Left renal pelvis (tissue), 4 donors: ENCODE measurements around the gene RPL35. TPM values are rescaled to one million over a fixed set of nuclear protein-coding genes. Genes with fewer than 3 reads are reported as not detected.

ENCODE experiments used
- DNase-seq, 4 donors: peaks; one replicate each; pipeline ENCODE4 v3.0.0-alpha.2; 2013; ENCODE audit warnings: low read depth in 4 of 4, low spot score in 3 of 4
- polyA plus RNA-seq, 4 donors: library from polyadenylated mRNA; unstranded; fragments of 120-200 nt; gene quantifications; one replicate each; pipeline ENCODE4 v1.2.1, GENCODE V29; 2013; ENCODE audit not compliant: insufficient read length in 4 of 4

Gene RPL35
- 1,000 to 10,000 TPM in 1 of 4 donors, 100 to 1,000 TPM in 3; 758 to 1,072 (median 879) TPM for polyA plus RNA-seq

- peak; percentile 77 to 87 (median 83) for DNase-seq
These were observed at the start of gene RPL35, which contains the start of gene ARPC5L for GRCh38 chr9:124861342-124862229. Gene RPL35 (minus strand): TSS chr9:124861957. CDS start chr9:124861912, 45 bp downstream. Gene ARPC5L (plus strand): TSS chr9:124862130. CDS start chr9:124869291, 7,161 bp downstream.

DNA sequence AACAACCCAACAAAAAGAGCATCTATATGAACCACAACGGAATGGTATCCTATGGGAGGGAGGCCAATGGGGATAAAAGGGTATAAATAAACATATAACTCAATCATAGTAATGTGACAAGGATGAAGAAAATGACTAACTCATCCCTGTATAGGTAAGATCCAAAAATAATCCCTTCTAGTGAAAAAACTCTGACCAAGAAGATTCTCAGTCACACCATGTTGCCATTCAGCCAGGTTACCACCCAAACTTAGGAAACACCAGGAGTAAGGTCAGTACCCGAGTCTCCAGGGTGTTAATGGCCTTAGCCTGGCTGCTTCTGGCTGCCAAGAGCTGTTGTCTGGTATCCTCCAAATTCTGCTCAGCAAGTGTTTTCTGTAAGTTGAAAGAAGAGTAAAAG lies 46.3 kb upstream of the RPL35 start:
- DNase-seq = no peak

DNA sequence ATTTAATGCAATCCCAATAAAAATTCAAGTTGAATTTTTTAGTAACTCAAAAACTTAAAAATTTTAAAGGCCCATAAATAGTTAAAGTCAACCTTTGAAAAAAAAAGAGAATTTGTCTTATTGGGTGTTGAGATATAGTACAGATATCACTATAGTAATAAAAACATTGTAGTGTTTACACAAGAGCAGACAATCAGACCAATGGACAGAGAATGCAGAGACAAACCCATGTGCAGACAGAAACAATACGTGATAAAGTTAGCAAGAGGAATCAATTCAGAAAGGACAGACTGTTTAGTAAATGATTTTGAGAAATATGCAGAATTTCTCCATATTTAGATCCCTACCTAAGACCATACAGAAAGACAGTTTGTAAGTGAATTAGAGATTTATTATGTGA lies 45.2 kb upstream of the RPL35 start:
- DNase-seq = no peak

DNA sequence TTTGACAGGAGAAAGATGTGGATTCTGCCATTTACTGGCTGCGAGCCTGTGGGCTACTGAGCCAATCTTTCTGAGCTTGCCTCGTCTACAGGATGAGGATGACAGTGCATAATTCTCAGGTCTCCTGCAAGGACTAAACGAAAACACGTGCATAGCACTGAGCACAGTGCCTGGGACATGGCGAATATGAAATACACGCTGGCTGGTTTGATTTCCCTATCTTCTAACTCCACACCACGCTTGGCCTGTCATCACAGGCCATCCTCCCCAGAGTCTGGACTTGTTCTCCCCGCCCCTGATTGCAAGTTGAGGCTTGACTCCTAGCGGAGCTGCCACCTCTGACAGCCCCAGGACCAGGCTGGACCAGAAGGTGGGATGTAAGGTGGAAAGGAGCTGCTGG lies 38.1 kb upstream of the RPL35 start:
- DNase-seq = no peak

DNA sequence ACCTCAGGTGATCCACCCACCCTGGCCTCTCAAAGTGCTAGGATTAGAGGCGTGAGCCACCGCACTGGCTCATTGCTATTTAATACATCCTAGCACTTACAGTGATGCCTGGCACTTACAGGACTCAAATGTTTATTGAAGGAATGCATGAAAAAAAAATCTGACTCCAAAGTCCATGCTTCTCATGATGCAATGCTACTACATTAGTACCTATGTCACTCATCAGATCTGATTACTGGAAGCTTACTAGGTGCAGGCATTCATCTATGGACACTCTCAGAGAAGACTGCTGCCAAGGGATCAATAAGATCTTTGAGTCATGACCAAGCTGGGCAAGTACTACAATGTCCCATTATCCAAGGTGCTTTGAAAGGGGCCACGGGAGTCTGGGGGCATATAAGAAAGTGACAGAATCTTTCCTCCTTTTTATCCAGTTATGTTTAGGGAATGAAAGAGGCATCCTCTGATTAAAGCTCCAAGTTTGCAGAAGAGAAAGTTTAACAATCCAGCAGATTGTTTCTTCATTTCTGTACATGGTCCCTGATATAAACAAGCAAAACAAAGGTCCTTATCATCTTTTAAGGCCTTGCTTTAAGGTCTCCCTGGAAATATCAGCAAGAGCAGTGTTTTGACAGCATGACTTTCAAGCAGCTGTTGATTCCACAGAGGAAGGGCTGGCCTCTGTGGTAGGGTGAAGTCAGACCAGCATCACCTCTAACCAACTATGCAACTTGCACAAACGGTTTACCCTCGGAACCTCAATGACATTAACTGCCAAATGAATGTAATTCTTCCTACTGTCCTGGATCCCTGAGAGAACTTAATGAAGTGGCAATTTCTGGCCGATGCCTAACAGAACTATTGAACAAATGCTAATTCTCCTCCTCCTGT lies 36.1 kb upstream of the RPL35 start:
- no peak for DNase-seq

DNA sequence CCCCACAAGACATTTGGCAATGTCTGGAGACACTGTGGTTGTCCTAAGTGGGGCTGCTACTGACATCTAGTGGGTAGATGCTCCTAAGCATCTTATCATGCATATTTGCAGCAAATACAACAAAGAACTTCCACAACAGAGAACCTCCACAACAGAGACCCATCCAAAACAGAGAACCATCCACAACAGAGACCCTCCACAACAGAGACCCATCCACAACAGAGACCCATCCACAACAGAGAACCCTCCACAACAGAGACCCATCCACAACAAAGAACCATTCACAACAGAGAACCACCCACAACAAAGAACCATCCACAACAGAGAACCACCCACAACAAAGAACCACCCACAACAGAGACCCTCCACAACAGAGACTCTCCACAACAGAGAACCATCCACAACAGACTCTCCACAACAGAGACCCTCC lies 33.0 kb upstream of the RPL35 start:
- DNase-seq = no peak

DNA sequence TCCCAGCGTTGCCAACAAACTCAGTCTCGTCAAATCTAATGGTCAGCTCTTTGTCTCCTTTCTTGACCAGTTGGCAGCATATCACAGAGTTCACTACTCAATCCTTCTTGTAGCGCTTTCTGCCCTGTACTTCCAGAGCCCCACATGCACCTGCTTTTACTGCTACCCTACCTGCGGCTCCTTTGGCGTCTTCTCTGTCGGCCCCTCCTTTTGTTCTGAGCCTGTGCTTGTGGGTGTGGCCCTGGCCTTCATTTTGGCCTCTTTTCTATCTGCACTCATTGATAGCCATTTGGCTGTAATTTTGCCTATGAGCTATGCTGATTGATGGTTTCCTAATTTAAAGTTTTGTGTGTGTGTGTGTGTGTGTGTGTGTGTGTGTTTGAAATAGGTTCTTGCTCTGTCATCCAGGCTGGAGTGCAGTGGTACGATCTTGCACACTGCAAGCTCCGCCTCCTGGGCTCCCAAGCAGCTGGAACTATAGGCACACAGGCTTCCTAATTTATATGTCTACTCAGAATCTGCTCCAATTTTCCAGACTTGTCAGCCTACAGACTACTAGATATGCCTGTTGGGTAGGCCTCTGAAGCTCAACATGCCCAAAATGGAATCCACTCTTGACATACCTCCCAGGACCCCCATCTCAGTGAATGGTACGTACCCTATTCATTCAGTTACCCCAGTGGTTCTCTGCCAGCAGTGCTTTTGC lies 32.4 kb upstream of the RPL35 start:
- DNase-seq = no peak

- DNase-seq = no peak
These were observed 28.4 kb upstream of the RPL35 start for GRCh38 chr9:124890179-124890578.

GRCh38 chr9:124889006-124889405 lies 27.2 kb upstream of the RPL35 start:
- DNase-seq = no peak

GRCh38 chr9:124887832-124888231 lies 26.1 kb upstream of the RPL35 start:
- no peak for DNase-seq

DNA sequence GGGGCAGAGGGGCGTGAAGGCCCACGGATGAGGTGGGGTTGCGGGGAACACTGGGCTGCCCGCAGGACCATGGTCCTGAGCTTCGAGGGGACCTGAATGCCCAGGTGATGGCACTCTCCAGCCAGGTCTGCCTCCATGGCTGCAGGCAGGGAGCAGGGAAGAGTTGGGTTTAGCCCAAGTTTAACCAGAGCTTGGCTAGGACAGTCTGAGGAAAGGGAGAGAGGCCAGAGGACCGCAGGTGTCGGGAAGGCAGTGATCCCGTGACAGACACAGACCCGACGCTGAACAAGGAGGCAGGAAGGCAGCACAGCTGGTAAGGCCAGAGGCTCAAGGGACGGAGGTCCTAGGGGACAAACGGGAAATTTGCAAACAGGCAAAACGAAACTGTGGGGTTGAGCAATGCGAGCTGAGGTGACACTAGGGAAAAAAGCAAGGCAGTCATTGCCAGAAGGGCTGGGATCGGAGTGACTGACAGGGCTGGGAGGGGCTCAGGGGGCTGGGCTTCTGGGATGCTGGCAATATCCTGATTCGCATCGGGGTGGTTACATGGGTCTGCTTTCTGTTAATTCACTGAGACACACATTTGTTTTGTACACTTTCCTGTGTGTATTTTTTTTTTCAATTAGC lies 25.2 kb upstream of the RPL35 start:
- DNase-seq = no peak

GRCh38 chr9:124886461-124886860 lies 24.7 kb upstream of the RPL35 start:
- no peak for DNase-seq

GRCh38 chr9:124885551-124885950 lies 23.8 kb upstream of the RPL35 start:
- no peak for DNase-seq

GRCh38 chr9:124884376-124884775 lies 22.6 kb upstream of the RPL35 start:
- no peak for DNase-seq

GRCh38 chr9:124882231-124882630 lies 20.5 kb upstream of the RPL35 start:
- DNase-seq = no peak

GRCh38 chr9:124881138-124881743 lies 19.5 kb upstream of the RPL35 start:
- no peak for DNase-seq

GRCh38 chr9:124880501-124880900 lies 18.7 kb upstream of the RPL35 start:
- DNase-seq = no peak

- DNase-seq = peak in 1 of 4 donors; percentile 24
These were observed 17.5 kb upstream of the RPL35 start for GRCh38 chr9:124879226-124879625.

DNA sequence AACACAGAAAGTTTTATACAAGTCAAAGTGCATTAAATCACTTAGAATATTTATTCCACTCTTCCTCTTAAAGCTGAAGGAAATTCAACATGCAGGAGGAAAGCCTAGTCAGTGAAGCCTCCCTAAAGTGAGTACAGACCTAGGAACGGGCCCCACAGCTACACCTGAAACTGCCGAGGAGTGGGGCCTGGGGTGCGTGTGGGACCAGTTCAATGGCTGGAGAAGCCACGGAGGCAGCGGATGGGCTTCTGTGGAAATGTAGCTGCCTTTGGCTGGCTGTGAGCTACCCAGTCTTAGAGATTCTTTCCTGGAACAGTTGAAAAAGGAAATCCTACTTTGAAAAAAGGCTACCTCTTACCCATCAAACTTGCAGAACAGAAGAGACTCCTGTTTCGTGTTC lies 16.8 kb upstream of the RPL35 start:
- DNase-seq = no peak

- DNase-seq = no peak
These were observed 16.3 kb upstream of the RPL35 start for GRCh38 chr9:124878021-124878420.
